ENCODE measurements around the gene OSGIN1.

Gene OSGIN1

GRCh38 chr16:83958846-83959565, 6.0 kb downstream of the OSGIN1 start:
- DNase-seq, result no peak

- no peak for DNase-seq
Measured at GRCh38 chr16:83959656-83960434, 6.8 kb downstream of the OSGIN1 start.

DNA sequence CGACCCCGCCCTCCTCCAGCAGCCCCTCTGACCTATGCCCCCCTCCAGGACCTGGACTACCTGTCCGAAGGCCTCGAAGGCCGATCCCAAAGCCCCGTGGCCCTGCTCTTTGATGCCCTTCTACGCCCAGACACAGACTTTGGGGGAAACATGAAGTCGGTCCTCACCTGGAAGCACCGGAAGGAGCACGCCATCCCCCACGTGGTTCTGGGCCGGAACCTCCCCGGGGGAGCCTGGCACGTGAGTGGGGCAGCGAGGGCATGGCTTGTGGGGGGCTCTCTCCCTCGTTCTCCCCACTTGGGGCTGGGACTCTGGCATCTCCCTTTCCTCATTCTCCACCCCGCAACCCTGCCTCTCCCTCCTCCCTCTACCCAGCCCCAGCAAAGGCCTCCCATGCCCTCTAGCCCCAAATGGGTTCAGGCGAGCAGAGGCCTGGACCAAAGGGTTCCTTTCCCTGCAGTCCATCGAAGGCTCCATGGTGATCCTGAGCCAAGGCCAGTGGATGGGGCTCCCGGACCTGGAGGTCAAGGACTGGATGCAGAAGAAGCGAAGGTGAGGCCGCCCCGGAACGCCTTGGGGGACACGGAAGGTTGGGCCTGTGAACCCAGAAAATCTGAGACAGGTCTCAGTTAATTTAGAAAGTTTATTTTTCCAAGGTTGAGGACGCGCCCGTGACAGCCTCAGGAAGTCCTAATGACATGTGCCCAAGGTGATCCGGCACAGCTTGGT, 7.6 kb downstream of the OSGIN1 start:
- DNase-seq, result no peak

DNA sequence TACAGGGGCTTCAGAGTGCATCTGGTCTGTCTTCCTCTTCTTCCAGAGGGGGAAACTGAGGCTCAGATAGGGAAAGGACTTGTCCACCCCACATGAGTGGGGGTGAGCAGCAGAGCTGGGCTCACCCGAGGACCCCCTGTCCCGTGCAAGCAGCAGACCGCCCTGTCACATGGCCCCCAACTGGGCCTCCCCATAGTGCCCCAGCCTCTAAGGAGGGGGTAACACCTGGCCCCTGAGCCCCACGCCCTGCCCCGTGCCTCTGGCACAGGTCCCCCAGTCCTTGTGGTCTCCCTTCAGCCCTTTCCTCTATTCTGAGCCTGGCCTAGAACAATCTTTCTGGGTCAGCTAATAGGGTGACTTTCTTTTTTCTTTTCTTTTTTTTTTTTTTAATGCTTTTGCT, 8.6 kb downstream of the OSGIN1 start:
- no peak for DNase-seq

- DNase-seq, result no peak
Measured at GRCh38 chr16:83963277-83964119, 10.5 kb downstream of the OSGIN1 start.

- no peak for DNase-seq
Measured at GRCh38 chr16:83964684-83965443, 11.8 kb downstream of the OSGIN1 start.

- DNase-seq, result no peak
Measured at GRCh38 chr16:83965444-83966152, 12.6 kb downstream of the OSGIN1 start.

- no peak for DNase-seq
Measured at GRCh38 chr16:83966153-83966696, 13.2 kb downstream of the OSGIN1 start.

GRCh38 chr16:83967091-83967490, 14.1 kb downstream of the OSGIN1 start:
- DNase-seq, result no peak

DNA sequence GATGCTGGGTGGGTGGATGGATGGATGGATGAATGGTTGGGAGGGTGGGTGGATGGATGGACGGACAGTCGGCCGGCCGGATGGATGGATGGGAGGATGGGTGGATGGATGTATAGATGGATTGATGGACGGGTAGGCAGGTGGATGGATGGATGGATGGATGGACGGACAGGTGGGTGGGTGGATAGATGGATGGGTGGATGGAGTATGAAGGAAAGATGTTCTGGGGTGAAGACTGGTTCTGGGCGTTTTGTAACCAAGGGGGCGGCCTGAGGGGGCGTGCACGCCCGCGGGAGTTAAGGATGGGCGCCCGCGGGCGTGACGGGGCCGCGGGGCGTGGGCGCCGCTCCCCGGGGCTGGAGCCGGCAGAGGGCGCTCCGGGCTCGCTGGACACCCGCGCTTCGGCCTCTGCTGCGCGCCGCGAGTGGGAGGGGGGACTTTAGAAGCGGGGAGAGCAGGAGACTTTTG, 14.8 kb downstream of the OSGIN1 start, which contains the start of gene NECAB2:
Gene NECAB2, plus strand, starts transcription at position 407 of the 468 bp plus-strand sequence. CDS start 405 bp downstream, outside the sequence.
- no peak for DNase-seq

- no peak for DNase-seq
Measured at GRCh38 chr16:83968306-83968851, 15.3 kb downstream of the OSGIN1 start.

DNA sequence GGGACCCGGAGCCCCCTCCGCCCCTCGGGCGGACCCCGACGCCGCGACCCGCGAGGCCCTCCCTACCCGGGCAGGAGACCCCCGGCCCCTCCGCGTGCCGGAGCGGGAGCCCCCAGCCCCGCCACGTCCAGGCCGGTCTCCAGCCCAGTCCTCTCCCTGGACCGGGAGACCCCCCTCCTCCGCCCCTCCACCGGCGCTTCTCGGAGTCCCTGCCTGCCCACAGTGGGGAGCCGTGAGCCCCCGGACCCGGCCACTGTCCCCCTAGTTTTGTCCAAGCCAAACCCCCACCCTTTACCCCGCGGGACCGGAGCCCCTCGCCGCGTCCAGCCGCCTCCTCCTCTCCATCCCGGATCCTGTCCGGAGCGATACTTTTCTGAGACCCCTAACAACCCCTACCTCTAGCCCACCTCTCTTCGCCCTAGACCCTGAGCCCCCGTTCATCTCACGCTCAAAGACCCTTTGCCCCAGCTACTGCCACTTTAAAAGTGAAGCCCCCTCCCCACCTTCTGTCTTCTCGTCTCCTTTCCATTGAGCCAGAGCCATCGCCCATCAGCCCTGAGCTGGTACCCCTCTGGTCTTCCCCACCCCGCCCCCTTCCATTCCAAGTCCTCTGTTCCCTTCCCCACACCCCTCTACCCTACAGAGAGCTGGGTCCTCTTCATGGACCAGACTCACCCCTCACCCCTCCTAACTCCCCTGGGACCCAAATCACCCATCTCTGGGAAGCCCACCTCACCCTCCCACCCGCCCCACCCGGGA, 16.0 kb downstream of the OSGIN1 start:
- DNase-seq, result no peak

- DNase-seq, result no peak
Measured at GRCh38 chr16:83969771-83970429, 16.9 kb downstream of the OSGIN1 start.

GRCh38 chr16:83970430-83970815, 17.4 kb downstream of the OSGIN1 start:
- DNase-seq, result no peak

- no peak for DNase-seq
Measured at GRCh38 chr16:83971165-83972130, 18.4 kb downstream of the OSGIN1 start.

DNA sequence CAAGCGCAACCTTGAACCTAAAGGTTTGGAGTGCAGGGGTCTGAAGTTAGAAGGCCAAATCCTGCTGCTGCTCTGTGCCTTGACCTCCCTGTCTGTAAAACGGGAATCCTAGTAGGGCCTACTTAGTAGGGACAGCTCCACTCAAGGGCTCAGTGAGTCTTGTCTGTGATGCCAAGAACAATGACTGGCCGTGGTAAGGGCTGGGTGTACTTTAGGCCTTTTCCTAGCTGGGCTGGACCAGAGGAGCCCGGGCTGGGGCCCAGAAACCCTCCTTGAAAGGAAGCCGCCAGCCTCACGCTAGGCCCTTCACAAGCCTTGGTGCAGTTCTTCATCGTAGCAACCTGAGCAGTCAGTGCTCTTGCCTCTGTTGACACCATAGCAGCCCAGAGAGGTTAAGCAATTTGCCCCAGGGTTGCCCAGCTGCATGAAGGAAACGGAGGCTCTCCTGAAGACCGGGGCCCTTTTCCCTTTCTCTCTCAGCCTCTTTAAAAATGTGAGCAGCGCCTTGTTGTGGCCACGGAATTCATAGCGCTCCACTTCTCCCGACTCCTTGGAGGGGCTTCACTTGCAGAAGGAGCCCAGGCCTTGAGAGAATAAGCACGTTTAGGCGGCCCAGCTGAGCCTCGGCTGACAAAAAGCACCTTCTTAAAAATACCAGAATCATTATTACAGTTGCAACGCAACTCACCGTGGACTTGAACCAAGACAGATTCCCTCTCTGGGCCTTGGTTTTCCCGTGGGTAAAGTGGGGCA, 19.4 kb downstream of the OSGIN1 start:
- DNase-seq, result no peak

GRCh38 chr16:83973077-83973476, 20.0 kb downstream of the OSGIN1 start:
- no peak for DNase-seq
